GM18907 (cell line): ENCODE measurements around the gene BANK1.
"Not testable (repeated sequence)": the region's sequence is repeated elsewhere in the genome, so short reads cannot be mapped to it uniquely, and the experiment has no call there.

Source experiments
- ATAC-seq: cut with Tn5 transposase; IDR thresholded peaks from one replicate; pipeline ENCODE4 v1.9.1; 2021; ENCODE audit warnings: mild to moderate bottlenecking, moderate library complexity; ENCODE audit not compliant: unreplicated experiment

Gene BANK1

DNA sequence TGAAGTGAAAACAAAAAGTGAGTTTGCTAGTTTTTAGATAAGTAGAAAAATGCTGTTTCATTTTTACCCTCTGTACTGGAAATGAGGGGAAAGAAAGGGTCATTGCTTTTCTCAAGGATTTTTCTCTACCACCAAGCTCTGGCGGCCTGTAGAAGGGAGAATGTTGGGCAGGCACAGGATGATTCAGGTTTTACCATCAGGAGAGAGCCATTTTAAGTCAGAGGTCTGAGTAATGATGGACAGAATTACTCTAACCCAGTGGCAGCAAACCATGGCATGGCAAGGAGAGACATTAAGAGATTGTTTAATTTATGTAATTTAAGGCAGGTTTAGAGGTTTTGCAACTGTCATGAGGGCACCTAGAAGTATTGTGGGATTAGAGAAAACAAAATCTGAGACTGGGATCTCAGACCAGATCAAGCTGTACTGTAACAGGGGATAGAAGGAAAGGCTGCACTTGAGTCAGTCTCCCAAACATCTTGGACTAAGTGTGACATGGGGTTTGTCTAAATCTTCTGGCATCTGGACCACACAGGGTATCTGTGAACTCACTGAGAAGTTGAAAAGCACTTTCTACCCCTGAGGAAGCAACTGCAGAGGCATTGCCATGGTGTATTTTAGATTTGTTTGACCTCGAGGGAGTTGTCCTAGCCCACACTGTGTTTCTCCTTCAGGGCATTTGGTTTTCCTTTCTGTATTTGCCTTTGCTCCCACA, 81.6 kb downstream of the BANK1 start:
- no peak for ATAC-seq

DNA sequence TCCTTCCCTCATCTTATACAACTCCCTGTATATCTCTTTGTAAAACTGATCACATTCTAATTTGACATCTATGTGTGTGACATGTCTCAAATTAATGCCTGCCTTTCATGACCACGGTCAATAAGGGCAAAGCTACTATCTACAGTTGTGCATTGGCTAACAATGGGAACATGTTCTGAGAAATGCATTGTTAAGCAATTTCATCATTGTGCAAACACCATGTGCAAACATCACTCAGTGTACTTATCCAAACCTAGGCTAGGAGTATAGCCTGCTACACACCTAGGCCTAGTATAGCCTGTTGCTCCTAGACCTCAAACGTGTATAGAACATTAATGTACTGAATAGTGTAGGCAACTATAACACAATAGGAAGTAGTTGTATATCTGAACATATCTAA, 95.0 kb downstream of the BANK1 start:
- ATAC-seq: no peak

DNA sequence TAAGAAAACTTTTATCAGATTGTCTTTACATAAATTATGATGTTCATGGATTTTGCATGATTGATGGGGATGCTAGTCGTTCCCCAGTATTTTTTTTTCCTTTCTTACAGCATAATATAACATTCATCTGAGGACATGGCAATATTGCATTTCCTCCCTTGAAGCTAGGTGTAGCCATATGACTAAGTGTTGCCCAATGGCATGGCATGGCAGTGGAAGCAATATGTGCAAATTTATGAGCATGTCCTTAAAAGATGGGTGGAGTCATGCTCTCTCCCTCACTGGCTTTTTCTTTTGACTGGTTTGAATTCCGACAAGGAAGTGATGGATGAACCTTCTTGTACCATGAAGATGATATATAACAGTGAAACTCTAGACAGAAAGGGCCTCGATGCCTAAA, 96.3 kb downstream of the BANK1 start:
- ATAC-seq: no peak

DNA sequence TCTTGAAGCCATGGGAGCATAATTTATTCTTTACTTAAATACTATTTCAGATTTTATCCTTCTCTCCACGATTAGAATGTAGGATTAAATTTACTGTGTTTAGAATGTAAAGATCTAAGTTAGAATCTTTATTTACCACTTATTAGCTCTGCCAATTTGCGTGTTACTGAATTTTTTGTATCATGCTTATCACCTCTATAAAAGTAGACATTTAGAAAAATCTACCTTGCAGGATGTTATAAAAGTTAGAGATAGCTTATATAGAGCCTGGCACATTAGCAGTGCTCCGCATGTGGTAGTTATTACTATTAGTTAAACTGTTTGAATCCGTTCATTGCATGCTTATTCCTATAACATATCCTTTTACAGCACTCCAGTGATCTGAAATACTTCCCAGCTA, 97.9 kb downstream of the BANK1 start:
- no peak for ATAC-seq

DNA sequence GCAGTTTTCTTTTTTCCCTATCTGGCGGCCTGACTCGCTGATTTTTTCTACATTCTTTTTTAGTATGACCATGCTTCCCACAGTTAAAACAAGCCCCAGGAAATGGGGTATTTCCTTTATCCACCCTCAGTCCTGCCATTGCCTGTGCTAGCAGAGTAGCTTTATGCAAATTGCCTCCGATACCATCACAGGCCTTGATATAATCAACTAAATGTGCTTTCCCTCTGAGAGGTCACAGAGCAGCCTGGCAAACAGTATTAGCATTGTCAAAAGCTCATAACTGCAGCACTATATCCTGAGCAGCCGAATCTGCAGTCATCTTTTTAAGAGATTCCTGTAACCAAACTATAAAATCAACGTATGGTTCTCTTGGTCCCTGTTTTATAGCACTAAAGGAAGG, 115.0 kb downstream of the BANK1 start:
- ATAC-seq: not testable (repeated sequence)

DNA sequence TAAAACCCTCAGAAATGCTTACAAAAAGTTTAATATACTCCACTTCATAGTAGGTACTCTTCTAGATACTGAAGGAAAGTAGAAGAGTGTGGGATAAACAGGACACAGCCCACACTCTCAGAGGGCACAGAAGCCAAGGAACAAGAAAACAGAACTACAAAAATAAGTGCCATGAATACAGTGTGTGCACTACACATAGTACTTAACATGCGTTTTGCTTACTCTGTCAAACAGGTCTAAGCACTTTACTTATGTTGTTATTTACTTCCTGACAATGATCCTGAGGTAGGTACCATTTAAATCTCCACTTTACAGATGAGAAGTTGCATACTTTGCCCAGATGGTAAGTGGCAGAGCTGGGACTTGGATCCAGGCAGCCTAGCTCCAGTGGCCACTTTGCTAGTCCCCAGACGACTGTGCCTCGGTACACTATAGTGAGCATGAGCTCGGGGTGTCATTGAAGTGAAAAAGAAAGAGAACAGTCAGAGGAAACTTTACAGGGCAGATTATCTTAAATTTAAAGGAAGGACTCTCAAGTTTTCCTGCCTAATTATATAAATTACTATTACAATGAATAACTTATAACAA, 120.3 kb downstream of the BANK1 start:
- ATAC-seq: no peak

DNA sequence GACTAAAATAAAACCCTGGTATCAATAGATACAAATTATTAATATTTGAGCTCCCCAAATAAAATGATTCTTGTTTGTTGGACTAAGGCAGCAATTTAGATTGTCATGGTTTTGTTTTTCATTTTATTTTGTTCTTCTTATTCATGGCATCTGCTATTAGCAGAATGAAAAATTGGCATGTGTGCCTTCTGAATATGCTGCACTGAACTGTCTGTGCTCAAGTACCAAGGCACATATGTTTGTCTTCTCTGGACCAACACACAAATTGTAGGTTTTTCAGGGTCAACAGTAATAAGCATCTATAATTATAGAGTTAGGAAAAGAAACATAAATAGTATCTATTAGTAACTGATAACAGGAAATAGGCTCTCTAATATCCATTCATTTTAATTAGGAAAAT, 121.1 kb downstream of the BANK1 start:
- ATAC-seq: no peak

DNA sequence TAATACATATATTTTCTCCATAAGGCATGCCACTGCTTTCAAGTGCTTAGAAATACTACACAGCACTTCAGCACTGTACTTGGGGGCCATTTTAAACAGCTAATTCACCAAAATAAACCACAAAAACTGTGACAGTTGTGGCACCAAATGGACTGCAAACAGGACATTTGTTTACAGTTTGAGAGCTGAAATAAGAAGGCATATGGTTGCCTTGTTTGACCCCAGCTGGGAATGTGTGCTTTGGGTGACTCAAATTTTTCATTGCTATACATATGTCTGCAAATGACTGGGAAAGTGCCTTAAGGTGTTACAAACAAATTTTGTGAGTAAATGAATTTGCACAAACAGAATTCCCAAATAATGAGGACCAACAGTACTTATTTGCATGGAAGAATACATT, 124.2 kb downstream of the BANK1 start:
- ATAC-seq: no peak

DNA sequence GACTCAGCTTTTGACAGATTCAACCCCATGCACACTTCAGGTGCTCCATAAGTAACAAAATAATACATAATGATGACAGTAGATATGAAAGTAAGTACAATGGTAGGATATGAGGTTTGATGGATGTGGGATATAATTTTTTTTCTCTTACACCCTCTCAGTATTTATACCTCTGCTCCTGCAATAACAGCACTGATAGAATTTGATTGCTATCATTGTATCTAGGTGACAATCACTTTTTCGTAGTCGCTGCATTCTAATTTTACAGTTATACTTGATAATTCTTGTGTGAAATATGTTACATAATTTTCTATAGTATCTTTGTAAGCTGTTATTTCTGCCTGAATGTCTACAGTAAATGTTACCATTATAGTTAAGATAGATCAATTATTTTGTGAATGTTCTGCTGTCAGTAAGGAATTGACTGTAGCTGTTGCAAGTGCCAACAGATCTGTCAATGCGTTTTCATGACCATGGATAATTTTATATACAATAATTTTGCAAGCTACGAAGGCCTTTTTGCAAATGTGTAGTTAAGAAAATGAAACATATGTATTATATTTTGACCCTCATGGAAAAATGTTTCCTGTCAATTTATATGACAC, 128.9 kb downstream of the BANK1 start:
- no peak for ATAC-seq

DNA sequence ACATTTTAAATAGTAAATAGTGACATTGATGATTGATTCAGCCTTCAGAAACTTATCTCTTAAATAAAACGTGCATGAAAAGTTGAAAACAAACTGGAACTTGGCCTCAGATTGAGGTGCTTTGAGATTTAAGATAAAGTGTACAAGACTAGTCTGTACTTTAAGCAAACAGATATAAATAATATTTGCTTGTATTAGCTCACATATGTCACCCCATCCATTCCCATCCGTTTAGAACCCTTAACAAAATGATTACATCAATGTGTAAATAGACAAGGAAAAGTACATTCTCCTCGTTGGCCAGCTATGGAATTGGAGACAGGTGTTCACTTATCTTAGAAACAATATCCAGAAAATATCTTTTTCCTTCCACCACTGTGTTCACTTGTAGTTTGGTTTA, 130.8 kb downstream of the BANK1 start:
- ATAC-seq: no peak

DNA sequence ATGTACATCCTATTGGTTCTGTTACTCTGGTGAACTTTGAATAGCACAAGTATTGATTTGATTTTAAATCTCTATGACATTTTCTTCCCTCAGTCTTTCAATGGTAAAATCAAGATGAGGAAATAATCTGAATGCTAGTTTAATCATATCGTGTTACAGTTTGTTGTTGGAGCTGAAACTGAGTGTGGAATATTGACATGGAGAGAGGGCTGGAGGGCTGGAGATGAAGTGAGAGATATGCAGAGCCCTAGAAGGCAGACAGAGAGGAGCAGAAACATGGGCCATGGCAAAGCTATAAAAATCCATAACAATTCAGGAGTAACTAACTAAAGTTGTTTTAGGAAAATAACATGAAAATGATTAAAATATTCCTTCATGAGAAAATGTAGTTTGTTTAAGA, 141.1 kb downstream of the BANK1 start:
- ATAC-seq: no peak

DNA sequence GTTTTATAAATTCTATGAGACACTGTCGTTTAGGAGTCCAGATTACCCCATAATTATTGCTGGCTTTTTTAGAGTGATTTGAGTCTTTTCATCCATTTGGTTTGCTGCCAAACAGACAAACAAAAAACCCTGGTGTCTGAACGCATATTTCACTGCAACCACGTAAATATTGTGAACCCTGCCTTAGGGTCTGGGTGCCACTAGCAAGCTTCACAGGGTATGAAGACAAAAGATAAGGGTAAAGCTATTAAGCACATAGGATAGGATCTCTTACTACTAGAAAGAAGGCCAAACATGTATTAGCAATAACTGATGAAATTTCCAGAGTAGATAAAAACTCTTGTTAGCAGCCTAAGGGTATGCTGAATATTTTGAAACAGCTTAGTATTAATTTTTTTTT, 143.3 kb downstream of the BANK1 start:
- ATAC-seq: no peak

DNA sequence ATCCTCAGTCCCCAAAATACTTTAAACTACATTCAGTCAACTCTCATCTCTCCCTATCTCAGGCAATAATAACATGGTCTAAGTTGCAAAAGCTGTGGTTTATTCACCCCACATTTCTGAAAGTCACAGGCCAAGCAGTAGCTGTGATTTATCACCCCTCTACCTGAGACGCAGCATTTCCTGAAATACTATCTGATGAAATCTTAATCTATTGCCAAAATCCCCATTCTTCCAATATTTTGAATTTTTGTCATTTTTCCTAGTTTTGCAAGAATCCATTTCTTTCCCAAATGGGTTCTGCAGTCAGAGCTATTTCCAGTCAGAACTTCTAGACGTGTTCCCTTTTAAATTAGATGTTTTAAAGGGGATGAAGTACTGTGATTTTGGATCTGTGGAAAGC, 148.3 kb downstream of the BANK1 start:
- no peak for ATAC-seq

DNA sequence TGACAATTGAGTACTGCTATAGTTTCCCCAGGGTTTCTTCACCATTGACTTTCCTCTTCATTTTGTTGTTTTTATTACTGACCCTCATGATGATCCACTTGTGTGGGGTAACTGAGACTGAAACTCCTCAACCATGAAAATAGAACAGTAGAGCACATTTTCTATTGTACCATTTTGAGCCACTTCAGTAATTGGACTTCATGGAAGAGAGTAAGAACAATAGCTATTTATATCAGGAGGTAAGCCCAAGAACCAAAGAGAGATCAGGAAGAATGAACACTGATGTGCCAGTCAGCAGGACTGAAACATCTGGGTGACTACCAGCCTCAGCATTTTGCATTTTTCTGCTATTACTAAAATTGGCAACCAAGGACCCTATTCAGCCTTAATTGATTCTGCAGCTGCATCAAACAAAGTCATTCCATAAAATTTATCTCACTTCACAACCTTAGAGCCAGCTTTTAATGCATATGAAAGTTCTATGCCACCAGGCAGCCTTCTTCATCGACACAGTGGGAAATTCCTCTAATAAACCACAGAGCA, 151.4 kb downstream of the BANK1 start:
- no peak for ATAC-seq

DNA sequence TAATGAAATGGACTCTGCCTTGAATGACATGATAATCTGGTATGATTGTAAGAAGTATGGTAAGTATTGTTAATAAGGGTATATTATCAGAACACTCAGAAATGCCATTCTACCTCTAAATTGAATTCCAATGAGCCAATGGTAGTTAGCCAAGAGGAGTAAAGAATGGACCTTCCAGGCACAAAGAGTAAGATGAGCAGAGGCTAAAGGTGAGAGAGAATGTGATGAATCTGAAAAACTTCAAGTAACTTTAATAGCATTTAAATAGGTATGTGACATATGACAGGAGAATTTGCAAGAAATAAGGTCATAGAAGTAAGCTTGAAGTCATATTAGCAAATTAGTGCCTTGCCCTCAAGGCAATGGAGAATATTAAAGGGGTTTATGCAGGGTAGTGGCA, 152.4 kb downstream of the BANK1 start:
- no peak for ATAC-seq

DNA sequence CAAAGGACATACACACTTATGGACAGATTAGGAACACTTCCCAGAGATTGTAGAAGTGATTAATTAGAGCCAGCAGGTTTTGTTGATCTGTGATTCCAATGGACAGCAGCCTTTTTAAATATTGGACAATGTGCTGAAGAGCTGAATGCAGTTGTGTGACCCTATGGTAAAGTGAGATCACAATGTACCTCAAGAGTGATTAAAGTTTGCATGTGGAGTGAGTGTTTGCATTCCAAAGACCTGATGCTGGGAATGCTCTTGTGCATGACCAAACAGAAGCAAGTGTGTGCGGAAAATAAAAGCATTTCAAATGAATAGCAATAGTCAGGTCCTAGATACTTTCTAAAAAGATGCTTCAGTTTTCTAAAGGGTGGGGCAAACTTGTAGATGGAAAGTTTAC, 154.1 kb downstream of the BANK1 start:
- ATAC-seq: no peak

DNA sequence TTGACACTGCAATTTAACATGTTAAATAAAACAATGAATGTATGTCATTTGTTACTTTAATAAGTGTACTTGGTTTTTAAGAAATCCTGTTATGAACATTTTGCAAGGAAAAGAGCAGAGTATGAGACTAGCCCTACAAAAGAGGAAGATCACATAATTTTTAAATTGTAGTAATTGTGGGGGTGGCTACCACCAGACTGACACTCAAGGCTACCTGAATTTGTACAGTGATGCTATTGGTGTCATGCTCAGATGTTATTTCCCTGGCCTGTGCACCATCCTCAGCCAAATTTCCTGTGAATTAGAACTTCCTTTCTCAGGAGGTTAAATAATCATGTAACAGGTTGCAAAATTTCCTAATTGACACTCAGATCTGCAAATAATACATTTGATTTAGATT, 157.5 kb downstream of the BANK1 start:
- ATAC-seq: no peak

DNA sequence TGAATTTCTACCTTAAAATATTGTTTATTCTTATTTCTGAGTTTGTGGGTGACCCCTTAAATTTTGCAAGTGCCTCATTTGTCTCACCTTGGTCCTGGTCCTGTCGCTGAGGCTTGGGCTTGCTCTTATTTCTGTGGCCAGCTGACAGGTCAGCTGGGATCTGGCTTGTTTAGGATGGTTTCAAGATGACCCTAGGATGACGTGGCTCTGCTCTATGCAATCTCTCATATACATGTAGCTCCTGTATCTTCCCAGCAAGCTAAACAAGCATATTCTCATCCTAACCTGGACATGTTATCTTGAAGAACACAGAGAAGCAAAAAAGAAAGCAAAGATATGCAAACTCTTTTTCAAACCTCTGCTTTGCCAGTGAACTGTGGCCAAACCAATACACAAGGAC, 158.4 kb downstream of the BANK1 start:
- ATAC-seq: no peak

DNA sequence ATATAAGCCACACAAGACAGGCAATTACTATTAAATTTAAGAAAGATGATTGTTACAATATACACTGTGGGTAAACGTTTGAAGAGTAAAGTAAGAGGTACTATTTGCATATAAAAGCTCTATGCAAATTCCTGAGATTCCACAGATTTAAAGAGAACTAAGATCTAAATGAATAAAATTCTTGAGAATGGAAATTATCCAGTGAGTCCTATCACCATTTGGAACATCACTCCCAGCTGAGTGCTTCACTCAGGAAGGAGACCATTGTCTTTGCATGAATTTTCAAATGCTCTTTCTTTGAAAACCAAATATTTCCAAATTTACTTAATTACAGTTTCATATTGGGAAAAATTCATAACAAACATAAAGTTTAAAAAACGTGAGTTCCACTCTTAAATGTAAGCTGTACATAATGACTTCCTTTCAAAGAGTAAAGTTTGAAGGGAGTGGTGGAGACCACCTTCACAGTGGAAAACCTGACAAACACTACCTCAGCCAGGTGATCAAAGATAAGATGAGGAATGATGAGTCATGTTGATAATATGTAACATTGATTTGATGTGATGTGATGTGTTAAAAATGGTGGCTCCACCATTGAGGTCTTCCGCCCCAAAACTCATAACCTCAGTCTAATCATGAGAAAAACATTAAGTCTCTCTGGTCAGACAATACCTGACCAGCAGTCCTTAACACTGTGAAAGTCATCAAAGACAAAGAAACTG, 159.9 kb downstream of the BANK1 start:
- ATAC-seq: no peak

DNA sequence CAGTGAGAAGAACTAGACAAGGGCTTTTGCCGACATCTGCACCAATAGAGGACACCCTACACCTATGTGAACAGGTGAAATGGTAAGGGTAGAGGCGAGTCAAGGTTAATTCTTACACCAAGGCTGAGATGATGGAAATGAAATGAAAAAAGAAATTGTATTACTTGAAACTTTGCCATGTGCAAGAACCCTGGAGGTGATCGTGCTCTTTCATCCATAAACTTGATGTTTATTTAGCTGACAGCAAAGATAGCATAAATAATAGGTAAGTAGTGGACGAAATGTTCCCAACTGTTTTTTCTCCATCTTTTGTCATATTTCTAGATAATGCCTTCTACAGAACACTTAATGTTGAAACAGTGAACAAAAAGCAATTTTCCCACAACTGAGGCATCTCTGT, 162.5 kb downstream of the BANK1 start:
- no peak for ATAC-seq

DNA sequence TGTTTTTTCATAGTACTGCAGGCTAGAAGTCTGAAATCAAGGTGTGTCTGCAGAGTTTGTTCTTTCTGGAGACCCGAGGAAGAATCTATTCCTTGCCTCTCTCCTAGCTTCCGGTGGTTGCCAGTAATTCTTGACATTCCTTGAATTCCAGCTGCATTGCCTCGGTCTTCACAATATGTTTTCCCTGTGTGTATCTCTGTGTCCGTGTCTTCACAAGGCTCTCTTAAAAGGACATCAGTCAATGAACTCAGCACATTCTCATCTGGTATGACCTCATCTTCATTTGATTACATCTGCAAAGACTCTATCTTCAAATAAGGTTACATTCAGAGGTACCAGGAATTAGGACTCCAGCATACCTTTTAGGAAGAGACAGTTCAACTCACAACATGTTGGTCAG, 163.4 kb downstream of the BANK1 start:
- ATAC-seq: no peak

DNA sequence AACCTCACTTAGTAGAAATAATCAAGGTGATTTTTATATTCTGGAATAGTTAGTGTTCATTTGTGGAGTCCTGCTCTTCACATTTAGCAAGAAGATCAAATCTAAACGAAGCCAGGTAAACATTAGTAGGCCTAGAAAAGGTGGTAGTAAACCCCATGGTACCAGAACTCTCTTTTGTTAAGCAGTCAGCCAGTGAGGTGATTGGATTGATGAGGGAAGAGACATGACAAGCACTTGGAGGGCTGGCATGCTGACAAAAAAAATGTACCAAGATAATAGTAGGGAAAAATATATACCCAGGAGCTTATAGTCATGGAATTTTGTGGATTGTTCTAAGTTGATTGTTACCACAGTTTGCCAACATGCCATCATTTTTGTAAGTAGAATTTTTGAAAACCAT, 163.8 kb downstream of the BANK1 start:
- no peak for ATAC-seq
